K562 (cell line): ENCODE results near the gene U2SURP.

Source experiments
- BRD9 ChIP-seq: fragments of 450-650 bp; IDR thresholded peaks from 2 replicates; pipeline ENCODE4 v1.6.1; 2018; ENCODE audit warnings: low read depth; ENCODE audit not compliant: partially characterized antibody
- C11orf30 ChIP-seq: fragments of 450-650 bp; IDR thresholded peaks from 2 replicates; pipeline ENCODE4 v1.6.1; 2016; ENCODE audit warnings: low read depth, mild to moderate bottlenecking
- GATA2 ChIP-seq: sonication (generic); formaldehyde crosslinking; IDR thresholded peaks from 2 replicates; pipeline ENCODE4 v1.4.0; 2020; ENCODE audit warnings: mild to moderate bottlenecking, missing genetic modification reagents
- NFIC ChIP-seq: fragments of 450-650 bp; IDR thresholded peaks from 2 replicates; pipeline ENCODE4 v1.6.1; 2017; ENCODE audit warnings: mild to moderate bottlenecking, inconsistent platforms
- STAT5B ChIP-seq: fragments of 250-450 bp; sonication (Bioruptor Pico); IDR thresholded peaks from 2 replicates; pipeline ENCODE4 v1.8.0; 2021; ENCODE audit warnings: mild to moderate bottlenecking, inconsistent platforms
- STAT6 ChIP-seq: sonication (generic); formaldehyde crosslinking; IDR thresholded peaks from 2 replicates; pipeline ENCODE4 v1.8.1; 2023; ENCODE audit warnings: mild to moderate bottlenecking, missing genetic modification reagents
- ZEB2 ChIP-seq: fragments of 450-650 bp; IDR thresholded peaks from 2 replicates; pipeline ENCODE4 v1.6.1; 2016
- TF ChIP-seq, protein P1 (sequence below), 2 experiments: fragments of 450-650 bp in 1 of 2; sonication (generic) in 1 of 2; formaldehyde crosslinking in 1 of 2; IDR thresholded peaks in 1 of 2; conservative IDR thresholded peaks in 1 of 2; 2 replicates each; pipeline versions ENCODE4 v1.6.1 to v1.8.1; 2016 to 2023; ENCODE audit warnings: mild to moderate bottlenecking in 2 of 2, moderate library complexity in 2 of 2, inconsistent platforms in 1 of 2, missing genetic modification reagents in 1 of 2

DNA sequence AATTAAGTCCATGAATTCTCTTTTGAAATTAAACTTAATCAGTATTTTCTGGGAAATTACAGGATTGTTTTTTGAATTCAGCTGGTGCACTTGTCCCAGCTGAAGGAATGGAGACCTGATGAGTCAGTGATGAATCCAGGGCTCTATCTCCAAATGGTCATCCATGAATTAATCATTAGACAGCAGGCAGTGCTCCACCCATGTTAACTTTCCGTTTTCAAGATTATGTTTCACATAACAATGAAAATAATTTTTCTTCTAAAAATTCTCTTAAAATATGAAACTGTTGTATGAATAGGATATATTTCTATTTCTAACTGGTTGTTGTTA, 24.0 kb upstream of the U2SURP start:
- TF ChIP-seq NFIC (no peak), ZEB2 (no peak), BRD9 (no peak), STAT6 (no peak), STAT5B (no peak), GATA2 (CRISPR knock-in tag) (no peak), C11orf30 (no peak)
- TF ChIP-seq, protein P1, sequence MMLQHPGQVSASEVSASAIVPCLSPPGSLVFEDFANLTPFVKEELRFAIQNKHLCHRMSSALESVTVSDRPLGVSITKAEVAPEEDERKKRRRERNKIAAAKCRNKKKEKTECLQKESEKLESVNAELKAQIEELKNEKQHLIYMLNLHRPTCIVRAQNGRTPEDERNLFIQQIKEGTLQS (IDR thresholded peaks at IDR 0.05) = no peak
- TF ChIP-seq, protein P1 (CRISPR knock-in tag; conservative IDR thresholded peaks at IDR 0.05) = no peak
